ENCODE measurements around the gene M6PR. TPM values are rescaled to one million over a fixed set of nuclear protein-coding genes. Genes with fewer than 3 reads are reported as not detected.

The M6PR gene
- total RNA-seq, 1 donor from 2014 or later: 113 TPM

DNA sequence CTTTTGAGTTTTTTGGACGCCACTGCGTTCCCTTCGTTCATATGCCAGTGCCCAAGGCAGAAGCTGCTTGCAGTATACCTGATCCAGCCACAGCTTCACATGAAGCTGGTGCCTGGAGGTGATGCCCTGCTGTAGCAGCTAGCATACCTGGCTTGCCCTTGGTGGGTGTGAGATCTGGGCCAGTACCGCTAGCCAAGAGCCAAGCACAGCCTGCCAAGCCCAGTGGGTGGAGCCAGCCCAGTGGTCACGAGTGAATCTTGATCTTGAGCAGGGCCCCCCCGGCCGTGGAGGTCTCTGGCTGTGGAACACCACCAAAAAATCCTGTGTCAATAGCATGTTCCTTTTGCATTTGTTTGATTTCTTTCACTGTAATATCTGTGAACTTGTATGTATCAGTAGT, 7.3 kb upstream of the M6PR start:
- no peak for TF ChIP-seq EZH2phosphoT487 (IDR thresholded peaks at IDR 0.05)
- TF ChIP-seq, protein P1, sequence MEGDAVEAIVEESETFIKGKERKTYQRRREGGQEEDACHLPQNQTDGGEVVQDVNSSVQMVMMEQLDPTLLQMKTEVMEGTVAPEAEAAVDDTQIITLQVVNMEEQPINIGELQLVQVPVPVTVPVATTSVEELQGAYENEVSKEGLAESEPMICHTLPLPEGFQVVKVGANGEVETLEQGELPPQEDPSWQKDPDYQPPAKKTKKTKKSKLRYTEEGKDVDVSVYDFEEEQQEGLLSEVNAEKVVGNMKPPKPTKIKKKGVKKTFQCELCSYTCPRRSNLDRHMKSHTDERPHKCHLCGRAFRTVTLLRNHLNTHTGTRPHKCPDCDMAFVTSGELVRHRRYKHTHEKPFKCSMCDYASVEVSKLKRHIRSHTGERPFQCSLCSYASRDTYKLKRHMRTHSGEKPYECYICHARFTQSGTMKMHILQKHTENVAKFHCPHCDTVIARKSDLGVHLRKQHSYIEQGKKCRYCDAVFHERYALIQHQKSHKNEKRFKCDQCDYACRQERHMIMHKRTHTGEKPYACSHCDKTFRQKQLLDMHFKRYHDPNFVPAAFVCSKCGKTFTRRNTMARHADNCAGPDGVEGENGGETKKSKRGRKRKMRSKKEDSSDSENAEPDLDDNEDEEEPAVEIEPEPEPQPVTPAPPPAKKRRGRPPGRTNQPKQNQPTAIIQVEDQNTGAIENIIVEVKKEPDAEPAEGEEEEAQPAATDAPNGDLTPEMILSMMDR (IDR thresholded peaks at IDR 0.05): no peak
- TF ChIP-seq EZH2 (IDR thresholded peaks at IDR 0.05): no peak
- no peak overlapping the region for H3K4me2 ChIP-seq
- Mint-ChIP-seq H3K36me3 (peaks cover 17% of the 10 kb centered on the region), H3K4me3 (no peak overlapping the region), H3K9me3 (peaks cover 7% of the 10 kb centered on the region), H3K4me1 (no peaks in the 10 kb centered on the region), H3K27ac (no peak overlapping the region), H3K27me3 (ENCODE audit: insufficient read depth, low read depth) (no peaks in the 10 kb centered on the region)
- H2AFZ ChIP-seq (replicated peaks): no peak overlapping the region
- no peaks in the 10 kb centered on the region for H4K20me1 ChIP-seq (ENCODE audit: low read depth)
- H3K27me3 ChIP-seq: no peaks in the 10 kb centered on the region
- H3K36me3 ChIP-seq: no peaks in the 10 kb centered on the region
- H3K4me1 ChIP-seq: no peaks in the 10 kb centered on the region
- H3F3A ChIP-seq (ENCODE audit: low read depth): no peaks in the 10 kb centered on the region
- H3K9me3 ChIP-seq (ENCODE audit: low read depth): no peaks in the 10 kb centered on the region
- no peak for DNase-seq (ENCODE audit: low spot score)
- no peak overlapping the region for H3K27ac ChIP-seq
- no peaks in the 10 kb centered on the region for H3K79me2 ChIP-seq (ENCODE audit: low read depth)
- no peak overlapping the region for H3K9ac ChIP-seq
- H3K4me3 ChIP-seq: no peak overlapping the region

DNA sequence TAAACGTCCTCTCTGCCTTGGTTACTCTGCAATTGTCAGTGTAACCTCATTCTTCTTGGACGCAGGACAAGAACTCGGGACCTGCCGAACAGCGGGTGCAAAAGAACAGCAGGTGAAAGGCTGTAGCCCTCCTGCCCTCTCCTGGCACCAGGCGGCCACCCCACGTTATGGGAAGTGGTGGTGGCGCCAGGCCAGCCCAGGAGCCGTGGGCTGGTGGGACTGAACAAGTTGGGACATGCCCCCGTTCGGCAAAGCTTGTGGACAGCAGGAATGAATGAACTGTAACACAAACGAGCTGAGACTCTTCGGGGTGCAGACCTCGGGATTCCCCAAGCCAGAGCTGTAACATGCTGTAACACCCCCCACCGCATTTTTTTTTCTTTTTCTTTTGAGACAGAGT, 6.6 kb upstream of the M6PR start:
- H3K27me3 ChIP-seq: no peaks in the 10 kb centered on the region
- Mint-ChIP-seq H3K36me3 (peaks cover 15% of the 10 kb centered on the region), H3K27me3 (ENCODE audit: insufficient read depth, low read depth) (no peaks in the 10 kb centered on the region), H3K4me3 (no peak overlapping the region), H3K9me3 (peaks cover 7% of the 10 kb centered on the region), H3K27ac (no peak overlapping the region), H3K4me1 (no peaks in the 10 kb centered on the region)
- H3K4me3 ChIP-seq: no peak overlapping the region
- no peaks in the 10 kb centered on the region for H3K9me3 ChIP-seq (ENCODE audit: low read depth)
- H3F3A ChIP-seq (ENCODE audit: low read depth): no peaks in the 10 kb centered on the region
- H2AFZ ChIP-seq (replicated peaks): no peak overlapping the region
- H3K36me3 ChIP-seq: no peaks in the 10 kb centered on the region
- H4K20me1 ChIP-seq (ENCODE audit: low read depth): no peaks in the 10 kb centered on the region
- H3K4me1 ChIP-seq: no peaks in the 10 kb centered on the region
- H3K4me2 ChIP-seq: no peak overlapping the region
- H3K9ac ChIP-seq: no peak overlapping the region
- peaks cover 5% of the 10 kb centered on the region for H3K79me2 ChIP-seq (ENCODE audit: low read depth)
- H3K27ac ChIP-seq: no peak overlapping the region
- no peak for TF ChIP-seq EZH2 (IDR thresholded peaks at IDR 0.05)
- TF ChIP-seq, protein P1 (IDR thresholded peaks at IDR 0.05): no peak
- no peak for TF ChIP-seq EZH2phosphoT487 (IDR thresholded peaks at IDR 0.05)
- DNase-seq (ENCODE audit: low spot score): no peak

DNA sequence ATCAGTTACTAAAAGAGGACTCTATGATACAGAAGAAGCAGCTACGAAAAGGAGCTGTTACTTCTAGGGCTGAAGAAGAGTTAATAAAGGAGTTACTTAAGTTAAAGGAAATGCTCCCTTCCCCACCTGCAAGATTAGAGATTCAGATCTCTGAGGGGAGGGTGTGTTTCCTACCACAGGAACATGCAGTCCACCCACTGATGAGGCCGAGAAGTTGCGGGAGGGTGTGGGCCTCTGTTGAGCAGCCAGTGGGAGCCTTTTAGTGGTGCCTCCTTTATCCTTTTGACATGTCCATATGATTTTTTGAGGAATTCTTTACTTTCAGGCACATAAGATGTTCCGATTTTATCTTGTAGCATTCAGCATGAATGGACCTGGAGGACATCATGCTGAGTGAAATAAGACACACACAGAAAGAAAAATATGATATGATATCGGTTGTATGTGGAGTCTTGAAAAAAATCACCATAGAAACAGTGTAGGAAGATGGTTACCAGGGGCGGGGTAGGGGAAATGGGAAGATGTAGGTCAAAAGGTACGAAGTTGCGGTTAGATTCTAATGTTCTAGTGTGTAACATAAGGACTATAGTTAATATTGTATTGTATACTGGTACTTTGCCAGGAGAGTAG, 4.4 kb upstream of the M6PR start:
- Mint-ChIP-seq H3K36me3 (peaks cover 15% of the 10 kb centered on the region), H3K9me3 (peaks cover 7% of the 10 kb centered on the region)

More for the DNA sequence above, 4.4 kb upstream of the M6PR start:
- DNase-seq (ENCODE audit: low spot score): no peak
- H3K27ac Mint-ChIP-seq: no peak overlapping the region
- Histone ChIP-seq H3K27me3 (no peaks in the 10 kb centered on the region), H2AFZ (replicated peaks) (no peak overlapping the region), H3K4me1 (peaks cover 6% of the 10 kb centered on the region), H3K79me2 (ENCODE audit: low read depth) (peaks cover 14% of the 10 kb centered on the region), H4K20me1 (ENCODE audit: low read depth) (peaks cover 3% of the 10 kb centered on the region), H3K36me3 (no peaks in the 10 kb centered on the region), H3K27ac (no peak overlapping the region), H3K4me3 (no peak overlapping the region), H3F3A (ENCODE audit: low read depth) (peaks cover 16% of the 10 kb centered on the region), H3K9me3 (ENCODE audit: low read depth) (no peaks in the 10 kb centered on the region), H3K4me2 (no peak overlapping the region), H3K9ac (no peak overlapping the region)
- no peak overlapping the region for H3K4me3 Mint-ChIP-seq
- no peaks in the 10 kb centered on the region for H3K27me3 Mint-ChIP-seq (ENCODE audit: insufficient read depth, low read depth)
- no peaks in the 10 kb centered on the region for H3K4me1 Mint-ChIP-seq
- TF ChIP-seq EZH2phosphoT487 (IDR thresholded peaks at IDR 0.05) (no peak), EZH2 (IDR thresholded peaks at IDR 0.05) (no peak)
- TF ChIP-seq, protein P1 (IDR thresholded peaks at IDR 0.05): no peak
